NCI-H2029 treated with DMSO at 0.1 percent for 48 hours (cell line): ENCODE measurements around the gene UBAP1L.
"Not testable (repeated sequence)": the region's sequence is repeated elsewhere in the genome, so short reads cannot be mapped to it uniquely, and the experiment has no call there.

ENCODE experiments used
- DNase-seq: peaks from one replicate; lab custom pipeline; 2025; lab: John Stamatoyannopoulos, UW

Gene UBAP1L

GRCh38 chr15:65115086-65115485 lies at the start of gene UBAP1L:
TSS of gene UBAP1L (minus strand) at chr15:65115200. CDS start at chr15:65106215, 8,985 bp downstream.
- no peak for DNase-seq

DNA sequence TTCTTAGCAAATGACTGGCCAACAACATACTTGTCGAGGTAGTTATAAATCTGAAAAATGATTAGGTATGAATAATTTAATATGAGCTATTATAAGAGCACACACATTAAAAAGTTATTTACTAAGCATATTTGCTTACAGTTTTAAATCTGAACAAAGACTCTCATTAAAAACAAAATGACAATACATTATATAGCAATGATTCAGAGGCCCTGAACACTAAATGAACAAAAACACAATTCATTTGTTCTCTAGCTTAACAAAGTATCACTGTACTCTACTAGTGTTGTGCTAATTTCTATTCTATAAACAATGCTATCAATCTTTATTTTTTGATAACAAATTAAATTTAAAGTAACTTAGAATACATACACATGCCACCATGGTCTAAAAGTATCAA lies 49.1 kb upstream of the UBAP1L start:
- DNase-seq = no peak

DNA sequence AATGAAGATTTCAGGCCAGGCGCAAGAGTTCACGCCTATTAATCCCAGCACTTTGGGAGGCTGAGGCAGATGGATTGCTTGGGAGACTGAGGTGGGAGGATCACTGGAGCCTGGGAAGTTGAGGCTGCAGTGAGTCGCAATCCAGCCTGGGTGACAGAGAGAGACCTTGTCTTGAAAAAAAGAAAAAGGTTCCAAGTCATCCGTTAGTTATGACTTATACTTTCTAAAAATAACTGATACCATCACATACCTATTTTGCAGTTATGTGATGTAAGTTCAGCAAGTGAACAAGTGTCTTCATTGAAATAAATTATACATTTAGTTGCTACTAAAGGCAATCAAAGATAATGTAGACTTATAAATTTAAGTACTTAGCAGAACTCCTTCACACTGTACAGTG lies 48.0 kb upstream of the UBAP1L start:
- no peak for DNase-seq

DNA sequence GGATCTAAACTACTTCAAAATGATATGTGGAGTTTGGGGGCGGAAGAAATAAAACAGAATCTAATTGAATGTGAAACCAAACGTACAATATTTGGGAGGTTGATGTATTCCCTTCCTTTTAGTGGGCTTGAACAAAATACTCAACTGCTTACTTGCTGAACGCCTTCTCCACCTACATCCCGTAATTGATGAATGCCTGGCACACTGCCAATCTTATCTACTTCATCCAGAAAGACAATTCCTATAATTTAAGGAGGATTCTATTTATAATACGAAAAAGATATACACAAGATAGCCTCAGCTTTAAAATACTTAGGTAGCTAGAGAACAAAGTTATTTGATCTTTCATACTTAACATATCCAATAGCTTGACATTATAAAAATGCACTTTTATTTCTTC lies 41.7 kb upstream of the UBAP1L start:
- no peak for DNase-seq

- DNase-seq = no peak
Measured at GRCh38 chr15:65154720-65155119, 39.7 kb upstream of the UBAP1L start.

GRCh38 chr15:65147902-65148301 lies 32.9 kb upstream of the UBAP1L start:
- DNase-seq = no peak

DNA sequence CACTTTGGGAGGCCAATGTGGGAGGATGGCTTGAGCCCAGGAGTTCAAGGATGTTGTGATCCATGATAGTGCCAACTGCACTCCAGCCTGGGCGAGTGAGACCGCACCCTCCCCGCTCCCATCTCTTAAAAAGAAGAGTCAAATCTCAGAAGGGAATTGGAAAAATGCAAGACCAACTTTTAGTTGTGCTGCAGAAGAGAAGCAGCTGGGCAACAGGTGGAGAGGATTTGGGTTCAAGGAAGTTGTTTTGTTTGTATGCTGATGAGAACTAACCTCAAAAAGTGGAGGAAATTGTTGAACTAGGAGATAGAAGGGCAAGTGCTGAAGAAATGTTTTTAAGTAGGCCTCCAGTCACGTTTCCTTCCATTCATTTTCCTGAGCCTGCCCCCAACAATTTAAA lies 31.4 kb upstream of the UBAP1L start:
- DNase-seq = no peak

- not testable (repeated sequence) for DNase-seq
Measured at GRCh38 chr15:65138631-65139030, 23.6 kb upstream of the UBAP1L start.

- not testable (repeated sequence) for DNase-seq
Measured at GRCh38 chr15:65137893-65138292, 22.9 kb upstream of the UBAP1L start.

DNA sequence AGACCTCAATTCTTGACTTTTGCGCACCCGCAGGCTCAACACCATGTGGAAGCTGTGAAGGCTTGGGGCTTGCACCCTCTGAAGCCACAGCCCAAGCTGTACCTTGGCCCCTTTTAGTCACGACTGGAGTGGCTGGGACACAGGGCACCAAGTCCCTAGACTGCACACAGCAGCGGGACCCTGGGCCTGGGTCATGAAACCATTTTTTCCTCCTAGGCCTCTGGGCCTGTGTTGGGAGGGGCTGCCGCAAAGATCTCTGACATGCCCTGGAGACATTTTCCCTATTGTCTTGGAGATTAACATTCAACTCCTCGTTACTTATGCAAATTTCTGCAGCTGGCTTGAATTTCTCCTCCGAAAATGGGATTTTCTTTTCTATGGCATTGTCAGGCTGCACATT lies 22.1 kb upstream of the UBAP1L start:
- DNase-seq = not testable (repeated sequence)

DNA sequence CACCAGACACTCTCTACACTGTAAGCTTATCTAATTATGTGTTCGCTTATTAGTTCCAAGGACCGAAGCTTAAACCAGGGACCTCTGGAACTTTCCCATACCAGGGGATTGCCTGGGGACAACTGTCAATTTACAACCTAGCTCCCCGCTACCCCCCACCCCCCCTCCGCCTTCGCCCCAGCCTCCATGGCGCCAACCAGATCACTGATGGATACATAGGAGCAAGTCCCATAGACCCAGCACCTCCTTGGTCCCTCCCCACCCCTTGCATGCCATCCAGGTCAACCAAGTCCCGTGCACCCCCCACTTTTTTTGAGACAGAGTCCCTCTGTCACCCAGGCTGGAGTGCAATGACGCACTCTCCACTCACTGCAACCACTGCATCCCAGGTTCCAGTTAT lies 19.5 kb upstream of the UBAP1L start:
- DNase-seq = no peak

DNA sequence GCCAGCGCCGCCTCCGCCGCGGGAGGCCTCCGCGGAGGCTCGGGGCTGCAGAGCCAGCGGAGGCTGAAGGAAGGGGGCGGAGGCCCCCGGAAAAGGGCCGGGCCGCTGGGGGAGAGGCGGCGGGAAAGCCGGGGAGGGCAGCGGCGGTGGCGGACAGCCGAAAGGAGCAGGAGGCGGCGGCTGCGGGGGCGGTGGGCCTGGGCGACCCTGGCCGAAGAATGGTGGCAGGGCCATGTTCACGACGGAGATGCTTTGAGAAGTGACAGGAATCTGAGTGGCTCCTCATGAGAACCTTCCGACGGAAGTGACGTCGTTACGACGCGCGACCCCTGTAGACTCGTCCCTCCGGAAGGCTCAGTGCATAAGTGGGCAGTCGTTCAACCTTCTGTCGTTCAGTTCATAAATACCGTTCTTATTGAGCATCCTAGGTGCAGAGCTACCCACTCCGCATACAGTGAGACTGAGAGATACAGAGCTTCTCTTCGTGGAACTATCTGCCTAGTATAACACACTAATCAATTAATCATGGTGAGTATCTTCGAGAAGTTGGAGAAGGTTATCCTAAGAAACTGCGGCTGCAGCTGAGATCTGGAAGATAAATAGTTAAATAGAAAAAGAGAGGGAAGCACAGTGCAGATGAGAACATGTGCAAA lies 18.7 kb upstream of the UBAP1L start, which contains the start of gene PDCD7:
TSS of gene PDCD7 (minus strand) at position 261 of the 653 bp plus-strand sequence. CDS start at position 234, 27 bp downstream.
- DNase-seq = peak; percentile 49

DNA sequence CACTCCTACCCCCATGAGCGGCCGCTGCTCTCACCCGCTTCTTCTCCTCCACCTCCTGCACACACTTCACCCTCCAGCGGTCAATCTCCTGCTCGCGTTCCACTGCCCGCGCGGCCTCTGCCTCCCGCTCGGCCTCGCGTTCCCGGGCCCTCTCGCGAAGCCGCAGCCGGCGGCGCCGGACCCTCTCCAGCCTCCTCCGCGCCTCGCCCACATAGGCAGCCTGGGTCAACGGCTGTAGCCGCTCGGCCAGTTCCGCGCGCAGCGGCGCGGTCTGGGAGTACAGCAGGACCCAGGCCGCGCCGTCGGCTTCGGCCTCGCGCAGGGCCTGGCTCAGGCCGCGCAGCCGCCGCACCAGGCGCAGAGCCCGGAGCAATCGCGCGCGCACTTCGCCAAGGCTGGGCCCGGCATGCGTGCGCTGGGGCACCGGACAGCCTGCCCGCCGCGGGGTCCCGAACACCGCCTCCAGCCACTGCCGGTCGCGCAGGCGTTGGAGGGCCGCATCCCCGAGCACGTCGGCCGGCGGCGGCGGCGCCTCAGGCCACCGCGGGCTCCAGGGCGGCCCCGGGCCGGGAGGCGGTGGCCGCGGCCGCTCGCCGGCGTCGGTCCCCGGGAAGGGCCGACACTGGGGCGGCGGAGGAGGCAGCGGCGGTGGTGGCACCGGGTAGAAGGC lies 18.0 kb upstream of the UBAP1L start:
- DNase-seq = no peak

GRCh38 chr15:65130941-65131340 lies 15.9 kb upstream of the UBAP1L start:
- no peak for DNase-seq

DNA sequence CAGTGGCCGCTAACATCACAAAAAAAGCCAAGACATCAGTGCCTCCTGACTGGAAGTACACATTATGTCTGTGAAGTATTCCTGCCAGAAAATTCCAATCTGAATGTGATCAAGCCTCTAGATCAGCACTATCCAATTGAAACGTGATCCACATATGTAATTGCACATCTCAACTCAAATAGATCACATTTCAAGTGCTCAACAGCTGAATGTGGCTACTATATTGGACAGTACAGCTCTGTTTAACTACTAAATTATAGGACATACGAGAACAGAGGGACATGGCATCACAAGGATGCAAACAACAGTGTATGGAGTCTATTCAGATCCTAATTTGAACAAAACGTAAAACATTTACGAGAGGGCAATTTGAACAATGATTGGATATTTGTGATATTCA lies 542 bp upstream of the UBAP1L start:
- peak; percentile 13 for DNase-seq

GRCh38 chr15:65110676-65111292 lies 4.2 kb downstream of the UBAP1L start:
- no peak for DNase-seq

GRCh38 chr15:65106011-65106590 lies 8.9 kb downstream of the UBAP1L start:
- DNase-seq = no peak

- DNase-seq = no peak
Measured at GRCh38 chr15:65105038-65105437, 10.0 kb downstream of the UBAP1L start.

GRCh38 chr15:65102912-65103311 lies 12.1 kb downstream of the UBAP1L start:
- DNase-seq = no peak

- no peak for DNase-seq
Measured at GRCh38 chr15:65101891-65102708, 12.9 kb downstream of the UBAP1L start.

DNA sequence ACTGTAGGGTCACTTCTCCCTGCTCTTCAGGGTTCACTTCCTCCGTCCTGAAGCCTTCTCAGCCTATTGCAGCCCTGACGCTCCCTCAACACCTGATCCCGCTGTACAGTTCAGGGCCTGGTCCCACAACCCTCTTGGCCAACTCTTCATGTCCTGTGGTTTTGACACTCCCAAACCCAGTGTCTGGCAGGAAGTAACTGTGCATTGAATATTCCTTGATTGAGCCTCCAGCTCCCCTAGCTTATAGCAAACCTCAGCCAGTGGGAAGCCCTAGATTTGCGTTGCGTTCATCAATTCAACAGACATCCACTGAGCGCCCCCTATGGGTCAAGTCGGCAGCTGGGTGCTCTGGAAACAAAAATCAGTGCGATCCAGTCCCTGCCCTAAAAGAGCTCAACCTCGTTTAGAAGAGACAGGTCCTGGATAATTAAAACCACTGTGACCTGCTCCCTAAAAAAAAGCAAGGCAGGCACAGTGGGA lies 13.5 kb downstream of the UBAP1L start:
- no peak for DNase-seq

DNA sequence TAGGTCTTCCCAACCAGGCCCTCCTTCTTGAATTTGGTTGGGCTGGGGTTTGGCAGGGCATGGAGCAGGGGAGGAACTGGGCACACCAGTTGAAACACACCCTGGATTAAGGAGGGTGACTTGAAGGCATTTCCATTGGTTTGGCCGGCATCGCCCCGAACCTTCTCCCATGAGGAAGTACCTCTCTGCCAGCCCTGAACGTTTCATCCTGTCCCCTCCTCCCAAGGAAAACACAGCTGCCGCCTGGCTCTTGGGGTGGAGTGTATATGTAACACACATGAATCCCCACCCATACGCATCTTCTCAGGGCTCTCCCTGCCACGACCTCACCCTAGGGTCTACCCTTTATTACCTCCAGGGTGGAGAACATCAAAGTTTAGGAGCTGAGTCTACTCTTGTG lies 14.6 kb downstream of the UBAP1L start:
- no peak for DNase-seq
